HG03378 (cell line): ENCODE results near the gene RAB3GAP1.

ENCODE experiments used
- ATAC-seq: cut with Tn5 transposase; IDR thresholded peaks from one replicate; pipeline ENCODE4 v1.9.1; 2021; ENCODE audit warnings: mild to moderate bottlenecking, moderate library complexity; ENCODE audit not compliant: unreplicated experiment

Gene RAB3GAP1

GRCh38 chr2:135162377-135162776 is 110.3 kb downstream of the RAB3GAP1 start:
- ATAC-seq: no peak

DNA sequence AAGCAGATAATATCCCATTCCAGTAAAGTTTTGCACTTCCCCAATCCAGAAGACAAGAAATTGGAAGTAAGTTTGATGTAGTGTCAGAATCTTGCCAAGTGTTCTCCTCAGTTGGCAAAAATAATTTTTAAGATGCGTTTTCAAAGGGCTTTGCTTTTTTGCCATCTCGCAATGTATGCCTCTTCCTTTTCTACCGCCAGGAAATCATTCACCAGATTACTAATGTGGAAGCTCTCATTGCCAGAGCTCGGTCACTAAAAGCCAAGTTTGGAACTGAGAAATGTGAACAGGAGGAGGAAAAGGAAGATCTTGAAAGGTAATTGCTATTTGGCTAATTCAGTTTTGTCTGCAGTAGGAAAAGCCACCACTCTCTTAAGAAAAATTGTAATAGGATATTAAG is 110.7 kb downstream of the RAB3GAP1 start:
- no peak for ATAC-seq

GRCh38 chr2:135163306-135163705 is 111.2 kb downstream of the RAB3GAP1 start:
- ATAC-seq: no peak

- ATAC-seq: no peak
Measured at GRCh38 chr2:135163901-135164300, 111.8 kb downstream of the RAB3GAP1 start.

GRCh38 chr2:135164431-135164830 is 112.3 kb downstream of the RAB3GAP1 start:
- ATAC-seq: no peak

- no peak for ATAC-seq
Measured at GRCh38 chr2:135167273-135167672, 115.2 kb downstream of the RAB3GAP1 start.

DNA sequence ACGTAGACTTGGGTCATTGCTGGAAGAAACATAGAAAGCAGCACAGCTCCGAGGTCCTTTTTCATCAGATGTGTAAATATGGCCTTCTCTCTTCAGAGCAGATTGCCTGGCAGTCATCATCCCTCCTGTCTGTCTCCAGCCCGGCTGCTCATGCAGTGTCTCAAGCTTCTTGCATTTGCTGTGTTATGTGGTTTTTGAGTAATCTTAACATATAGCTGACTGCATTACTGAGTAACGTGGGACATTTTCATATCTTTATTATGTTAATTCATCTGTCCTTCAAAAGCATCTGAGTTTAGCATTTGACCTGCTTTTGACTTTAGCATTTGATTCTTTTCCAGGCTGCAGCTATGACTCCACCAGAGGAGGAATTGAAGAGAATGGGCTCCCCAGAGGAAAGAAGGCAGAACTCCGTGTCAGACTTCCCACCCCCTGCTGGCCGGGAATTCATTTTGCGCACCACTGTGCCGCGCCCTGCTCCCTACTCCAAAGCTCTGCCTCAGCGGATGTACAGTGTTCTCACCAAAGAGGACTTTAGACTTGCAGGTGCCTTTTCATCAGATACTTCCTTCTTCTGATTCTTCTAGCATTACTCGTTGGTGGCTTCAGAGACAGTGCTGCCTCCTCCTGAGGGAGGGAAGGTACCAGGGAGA is 116.2 kb downstream of the RAB3GAP1 start:
- no peak for ATAC-seq

- no peak for ATAC-seq
Measured at GRCh38 chr2:135169900-135170753, 118.0 kb downstream of the RAB3GAP1 start.

DNA sequence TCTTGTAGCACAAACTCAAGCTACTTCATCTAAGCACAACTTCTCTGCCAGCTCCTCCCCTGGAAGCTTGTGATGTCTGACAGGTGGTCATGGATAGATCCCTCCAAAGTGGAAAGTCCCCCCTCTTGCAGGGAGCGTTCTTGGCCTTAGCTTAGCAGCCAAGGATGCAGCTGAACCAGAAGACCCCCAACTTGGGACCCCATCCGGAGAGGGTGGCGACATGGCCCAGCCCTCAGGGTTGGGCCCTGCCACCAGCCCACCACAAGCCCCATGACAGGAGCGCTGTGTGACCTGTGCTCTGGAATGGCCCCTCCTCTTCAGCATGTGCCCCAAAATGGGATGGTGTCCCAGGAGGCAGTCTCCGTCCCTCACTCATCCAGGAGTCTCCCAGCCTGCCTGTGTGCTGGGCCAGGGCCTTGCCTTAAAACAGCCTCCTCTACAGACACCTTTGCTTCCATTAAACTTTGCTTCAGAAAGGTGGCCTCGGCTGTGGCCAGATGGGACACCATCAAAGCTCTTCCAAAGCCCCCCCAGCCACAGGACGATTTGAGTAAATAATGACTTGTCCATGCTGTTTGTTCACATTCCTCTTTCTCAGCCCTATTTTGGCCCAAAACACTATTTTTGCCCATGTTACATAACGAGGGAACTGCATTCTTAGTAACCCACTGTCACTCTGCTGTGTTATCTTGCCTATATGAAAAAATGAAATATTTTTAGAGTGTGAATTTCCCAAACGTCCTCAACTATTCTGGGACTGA is 122.1 kb downstream of the RAB3GAP1 start:
- ATAC-seq: no peak

- ATAC-seq: no peak
Measured at GRCh38 chr2:135174810-135175093, 122.7 kb downstream of the RAB3GAP1 start.

GRCh38 chr2:135175177-135175576 is 123.1 kb downstream of the RAB3GAP1 start:
- no peak for ATAC-seq

GRCh38 chr2:135179689-135180088 is 127.6 kb downstream of the RAB3GAP1 start:
- ATAC-seq: no peak

DNA sequence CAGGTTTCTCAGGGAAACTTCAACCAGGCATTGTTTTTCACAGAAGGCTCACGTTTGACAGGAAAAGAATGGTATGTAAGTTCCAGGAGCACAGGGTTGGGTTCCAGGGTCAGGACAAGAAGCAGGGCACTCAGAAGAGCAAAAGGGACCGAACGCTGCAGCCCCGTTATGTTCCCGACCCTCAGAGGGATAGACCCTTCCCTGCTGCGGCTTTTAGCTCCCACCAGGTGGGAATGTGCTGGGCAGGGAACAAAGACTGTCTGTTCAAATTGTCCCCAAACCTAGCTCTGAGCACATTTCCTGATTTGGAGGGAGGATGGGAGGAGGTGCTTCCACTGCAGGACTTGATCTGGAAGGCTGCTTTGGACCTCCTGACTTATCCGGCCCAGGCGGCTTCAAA is 130.1 kb downstream of the RAB3GAP1 start:
- ATAC-seq: no peak

DNA sequence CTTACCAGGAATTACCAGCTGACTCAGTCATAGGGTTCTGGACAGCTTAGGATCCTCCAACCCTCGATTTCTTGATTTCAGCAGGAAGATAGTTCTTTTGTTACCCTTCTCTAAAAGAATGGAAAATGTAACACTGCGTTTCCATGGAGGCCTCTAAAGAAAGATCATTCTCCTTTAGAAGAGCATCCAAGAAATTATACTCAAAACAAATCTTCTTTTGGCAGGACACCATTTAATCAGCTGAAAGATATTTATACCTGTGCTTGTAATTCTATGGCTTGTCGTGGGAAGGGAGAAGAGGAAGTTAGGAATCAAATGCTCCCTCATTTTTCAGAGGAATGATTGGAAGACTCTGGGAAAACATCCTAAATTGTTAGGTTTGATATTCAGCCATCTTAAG is 130.5 kb downstream of the RAB3GAP1 start:
- no peak for ATAC-seq

- ATAC-seq: no peak
Measured at GRCh38 chr2:135183822-135184221, 131.7 kb downstream of the RAB3GAP1 start.

DNA sequence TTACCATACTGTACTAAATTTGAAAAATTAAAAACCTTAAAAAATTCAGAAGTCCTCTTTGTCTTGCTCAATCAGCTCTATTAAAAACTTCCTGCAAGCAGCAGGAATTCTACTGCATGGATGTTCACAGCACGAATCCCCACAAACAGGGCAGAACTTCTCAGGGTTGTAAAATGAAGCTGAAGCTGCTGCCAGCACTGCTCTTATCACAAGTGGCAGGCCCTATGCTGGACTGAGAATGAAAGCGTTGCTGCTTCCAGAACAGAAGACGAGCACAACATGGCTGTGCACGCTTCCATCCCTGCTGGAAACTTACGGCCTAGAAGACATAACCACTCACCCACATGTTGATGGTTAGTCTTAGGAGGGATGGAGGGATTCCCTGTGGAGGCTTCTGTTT is 134.0 kb downstream of the RAB3GAP1 start:
- no peak for ATAC-seq

GRCh38 chr2:135187270-135187669 is 135.2 kb downstream of the RAB3GAP1 start:
- ATAC-seq: no peak

DNA sequence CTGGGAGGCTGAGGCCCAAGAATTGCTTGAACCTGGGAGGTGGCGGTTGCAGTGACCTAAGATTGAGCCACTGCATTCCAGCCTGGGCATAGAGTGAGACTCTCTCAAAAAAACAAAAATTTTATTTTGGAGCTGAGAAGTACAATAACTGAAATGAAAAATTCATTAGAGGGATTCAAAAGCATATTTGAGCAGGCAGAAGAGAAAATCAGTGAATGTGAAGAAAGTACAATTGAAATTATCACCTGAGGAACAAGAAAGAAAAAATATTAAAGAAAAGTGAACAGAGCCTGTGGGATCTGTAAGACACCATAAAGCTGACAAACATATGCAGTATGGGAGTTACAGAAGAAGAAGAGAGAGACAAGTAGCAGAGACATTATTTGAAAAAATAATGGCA is 137.1 kb downstream of the RAB3GAP1 start:
- ATAC-seq: no peak

- no peak for ATAC-seq
Measured at GRCh38 chr2:135190799-135191198, 138.7 kb downstream of the RAB3GAP1 start.

- no peak for ATAC-seq
Measured at GRCh38 chr2:135198481-135198880, 146.4 kb downstream of the RAB3GAP1 start.

- ATAC-seq: no peak
Measured at GRCh38 chr2:135202751-135203150, 150.7 kb downstream of the RAB3GAP1 start.

DNA sequence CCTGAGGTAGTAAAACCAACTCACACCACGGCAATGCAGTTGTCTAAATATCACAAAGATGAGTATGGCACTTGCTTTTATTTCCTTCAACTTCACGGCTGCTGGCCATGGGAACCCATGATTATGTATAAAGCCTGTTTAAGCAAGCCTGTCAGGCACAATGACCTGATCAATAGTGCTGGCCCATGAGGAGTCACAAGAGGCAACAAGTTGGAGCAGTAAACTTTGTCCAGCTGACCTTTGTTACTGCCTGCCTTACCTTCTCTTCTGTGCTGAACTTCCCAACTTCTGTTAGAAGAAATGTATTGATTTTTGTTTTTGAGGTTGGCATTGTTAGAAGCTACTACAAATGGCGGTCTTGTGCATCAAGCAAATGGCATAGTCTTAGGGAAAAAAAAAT is 151.9 kb downstream of the RAB3GAP1 start:
- ATAC-seq: no peak
